GM12874 (cell line): ENCODE results near the gene TXNDC15.

Source experiments
- TF ChIP-seq, protein P1 (sequence below): IDR thresholded peaks from 2 replicates; pipeline ENCODE4 v1.5.1; 2011; ENCODE audit warnings: low read depth, mild to moderate bottlenecking, control low read depth, low read length, moderate library complexity; ENCODE audit not compliant: insufficient read depth

Gene TXNDC15

GRCh38 chr5:134873494-134873893, 677 bp upstream of the TXNDC15 start:
- TF ChIP-seq, protein P1, sequence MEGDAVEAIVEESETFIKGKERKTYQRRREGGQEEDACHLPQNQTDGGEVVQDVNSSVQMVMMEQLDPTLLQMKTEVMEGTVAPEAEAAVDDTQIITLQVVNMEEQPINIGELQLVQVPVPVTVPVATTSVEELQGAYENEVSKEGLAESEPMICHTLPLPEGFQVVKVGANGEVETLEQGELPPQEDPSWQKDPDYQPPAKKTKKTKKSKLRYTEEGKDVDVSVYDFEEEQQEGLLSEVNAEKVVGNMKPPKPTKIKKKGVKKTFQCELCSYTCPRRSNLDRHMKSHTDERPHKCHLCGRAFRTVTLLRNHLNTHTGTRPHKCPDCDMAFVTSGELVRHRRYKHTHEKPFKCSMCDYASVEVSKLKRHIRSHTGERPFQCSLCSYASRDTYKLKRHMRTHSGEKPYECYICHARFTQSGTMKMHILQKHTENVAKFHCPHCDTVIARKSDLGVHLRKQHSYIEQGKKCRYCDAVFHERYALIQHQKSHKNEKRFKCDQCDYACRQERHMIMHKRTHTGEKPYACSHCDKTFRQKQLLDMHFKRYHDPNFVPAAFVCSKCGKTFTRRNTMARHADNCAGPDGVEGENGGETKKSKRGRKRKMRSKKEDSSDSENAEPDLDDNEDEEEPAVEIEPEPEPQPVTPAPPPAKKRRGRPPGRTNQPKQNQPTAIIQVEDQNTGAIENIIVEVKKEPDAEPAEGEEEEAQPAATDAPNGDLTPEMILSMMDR = no peak

DNA sequence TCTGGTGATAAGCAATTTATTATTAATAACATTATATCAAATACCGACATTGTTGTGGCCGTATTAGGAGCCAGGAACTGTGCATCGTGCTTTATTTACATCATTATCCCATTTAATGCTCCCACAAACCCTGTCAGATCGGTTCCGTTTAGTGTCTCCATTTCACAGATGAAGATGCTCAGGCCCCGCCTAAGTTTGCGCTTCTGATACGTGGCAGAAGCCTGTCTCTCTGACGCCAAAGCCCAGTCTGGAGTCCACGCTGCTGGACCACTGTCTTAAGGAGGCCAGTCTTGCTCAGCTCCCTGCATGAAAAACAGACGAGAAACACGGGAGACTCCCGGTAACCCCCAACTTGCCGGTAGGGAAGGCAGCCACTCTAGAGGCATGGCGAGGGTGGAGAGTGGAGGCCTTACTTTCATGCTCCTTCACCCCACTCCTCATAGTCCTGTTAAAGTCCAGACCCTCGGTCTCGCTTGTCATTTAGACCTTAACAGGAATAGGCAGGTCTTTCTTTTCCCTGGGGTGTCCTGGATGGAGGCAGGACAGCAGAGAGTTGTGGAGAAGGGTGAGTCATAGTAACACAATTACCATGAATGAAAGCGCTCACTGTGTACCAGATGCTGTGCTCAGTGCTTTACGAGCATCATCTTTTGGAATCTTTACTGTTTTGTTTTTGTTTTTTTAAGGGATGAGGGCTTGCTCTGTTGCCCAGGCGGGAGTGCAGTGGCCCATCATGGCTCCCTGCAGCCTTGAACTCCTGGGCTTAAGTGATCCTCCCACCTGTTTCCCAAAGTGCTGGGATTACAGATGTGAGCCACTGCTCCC, 872 bp downstream of the TXNDC15 start:
- TF ChIP-seq, protein P1 = no peak

GRCh38 chr5:134877159-134877558, 3.0 kb downstream of the TXNDC15 start:
- TF ChIP-seq, protein P1 = no peak

DNA sequence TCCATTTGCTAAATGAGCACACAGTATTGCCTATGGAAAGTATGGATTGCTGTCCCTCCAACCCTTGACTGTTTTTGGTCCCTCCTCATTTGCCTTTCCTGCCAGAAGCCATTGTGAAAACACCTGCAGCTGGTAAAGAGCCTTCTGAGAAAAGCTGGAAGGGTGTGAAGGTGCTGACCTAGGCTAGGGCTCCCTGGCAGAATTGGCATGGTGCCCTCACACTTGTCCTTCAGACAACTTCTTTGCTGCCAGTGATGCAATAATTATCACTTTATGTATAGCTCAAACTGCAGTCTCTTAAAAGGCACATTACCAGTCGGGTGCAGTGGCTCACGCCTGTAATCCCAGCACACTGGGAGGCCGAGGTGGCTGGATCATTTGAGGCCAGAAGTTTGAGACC, 4.2 kb downstream of the TXNDC15 start:
- TF ChIP-seq, protein P1 = no peak

DNA sequence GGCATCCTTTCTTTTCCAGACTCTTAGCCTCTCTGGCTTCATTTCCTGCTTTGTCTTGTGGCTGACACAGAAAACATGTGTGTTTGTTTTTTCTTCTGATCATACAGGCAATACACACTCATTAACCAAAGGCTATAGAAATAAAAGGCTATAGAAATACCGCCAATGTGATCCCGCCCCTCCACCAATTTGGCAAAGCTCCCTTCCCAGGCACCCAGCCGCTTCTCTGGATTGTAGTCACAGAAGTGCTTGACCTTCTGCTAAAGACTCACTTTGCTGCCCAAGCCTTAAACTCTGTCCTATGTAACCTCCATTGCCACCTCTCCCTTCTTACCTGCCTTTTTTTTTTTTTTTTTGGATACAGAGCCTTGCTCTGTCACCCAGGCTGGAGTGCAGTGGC, 5.3 kb downstream of the TXNDC15 start:
- TF ChIP-seq, protein P1 = no peak

- TF ChIP-seq, protein P1 = no peak
Measured at GRCh38 chr5:134887593-134888159, 13.5 kb downstream of the TXNDC15 start.

DNA sequence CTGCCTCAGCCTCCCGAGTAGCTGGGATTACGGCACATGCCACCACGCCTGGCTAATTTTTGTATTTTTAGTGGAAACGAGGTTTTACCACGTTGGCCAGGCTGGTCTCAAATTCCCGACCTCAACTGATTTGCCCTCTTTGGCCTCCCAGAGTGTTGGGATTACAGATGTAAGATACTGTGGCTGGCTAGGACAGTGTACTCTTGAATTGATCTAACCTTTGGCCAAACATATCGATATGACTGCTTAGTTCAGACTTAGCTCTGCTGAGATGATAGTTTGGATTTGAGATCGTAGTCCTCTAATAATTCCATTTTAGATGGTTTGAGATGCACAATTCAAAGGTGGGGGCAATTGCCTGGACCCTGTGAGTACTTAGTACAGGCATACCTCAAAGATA, 15.2 kb downstream of the TXNDC15 start:
- TF ChIP-seq, protein P1 = no peak
